Measurements from ENCODE around the gene MTFR1L.
A peak's percentile ranks its signal among the peaks of the same experiment; 100 is the strongest.

MTFR1L gene

GRCh38 chr1:25792115-25792514 is 27.6 kb upstream of the MTFR1L start:
- DNase-seq: no peak

- DNase-seq: no peak
Observed at GRCh38 chr1:25793585-25794170, 26.1 kb upstream of the MTFR1L start.

GRCh38 chr1:25794325-25794724 is 25.4 kb upstream of the MTFR1L start:
- DNase-seq: no peak

- no peak for DNase-seq
Observed at GRCh38 chr1:25795211-25795610, 24.5 kb upstream of the MTFR1L start.

GRCh38 chr1:25795946-25796810 is 23.6 kb upstream of the MTFR1L start:
- DNase-seq: peak in 1 of 2 experiments; percentile 44

GRCh38 chr1:25796811-25797458 is 22.8 kb upstream of the MTFR1L start:
- peak; percentile 78 to 85 for DNase-seq

- peak; percentile 17 to 33 for DNase-seq
Observed at GRCh38 chr1:25797939-25798338, 21.8 kb upstream of the MTFR1L start.

GRCh38 chr1:25798666-25799351 is 20.9 kb upstream of the MTFR1L start:
- DNase-seq: no peak

GRCh38 chr1:25799352-25799934 is 20.3 kb upstream of the MTFR1L start:
- DNase-seq: no peak

GRCh38 chr1:25799935-25800702 is 19.6 kb upstream of the MTFR1L start, which contains the start of gene SELENON:
Gene SELENON, plus strand, starts transcription at chr1:25800193. Its CDS starts 38 bp downstream, at chr1:25800231.
- peak; percentile 9 to 47 for DNase-seq

GRCh38 chr1:25800703-25801377 is 18.9 kb upstream of the MTFR1L start:
- no peak for DNase-seq

- no peak for DNase-seq
Observed at GRCh38 chr1:25802915-25803314, 16.8 kb upstream of the MTFR1L start.

- no peak for DNase-seq
Observed at GRCh38 chr1:25803368-25803767, 16.4 kb upstream of the MTFR1L start.

- no peak for DNase-seq
Observed at GRCh38 chr1:25804244-25804963, 15.3 kb upstream of the MTFR1L start.

GRCh38 chr1:25804964-25805862 is 14.5 kb upstream of the MTFR1L start:
- DNase-seq: no peak

- no peak for DNase-seq
Observed at GRCh38 chr1:25805863-25806225, 13.9 kb upstream of the MTFR1L start.

- no peak for DNase-seq
Observed at GRCh38 chr1:25806418-25806817, 13.3 kb upstream of the MTFR1L start.

- DNase-seq: no peak
Observed at GRCh38 chr1:25807480-25808390, 12.0 kb upstream of the MTFR1L start.

Data from stimulated activated CD4-positive, alpha-beta T cell treated with anti-CD3 and anti-CD28 coated beads, Interleukin-4, amount 100 ng/mL, for 4 hours (primary cell).